Mononuclear cell (primary cell): ENCODE data around the gene APLP2. TPM values are rescaled to one million over a fixed set of nuclear protein-coding genes. Genes with fewer than 3 reads are reported as not detected.

ENCODE experiments used
- H3K27me3 ChIP-seq: 2 replicates; pipeline ENCODE4 v1.6.0; 2011; ENCODE audit warnings: low read length, control low read depth; ENCODE audit not compliant: insufficient read depth
- H3K4me1 ChIP-seq: 2 replicates; pipeline ENCODE4 v1.5.1; 2011; ENCODE audit warnings: mild to moderate bottlenecking, low read length, control low read depth; ENCODE audit not compliant: insufficient read depth
- H3K4me3 ChIP-seq: 2 replicates; pipeline ENCODE4 v1.5.1; 2011; ENCODE audit warnings: mild to moderate bottlenecking, low read length, moderate library complexity
- H3K9me3 ChIP-seq: 2 replicates; pipeline ENCODE4 v1.5.1; 2011; ENCODE audit warnings: low read depth, mild to moderate bottlenecking, control low read depth, low read length
- total RNA-seq: library from RNA; depleted of rRNA; stranded (reverse); fragments of >200 nt; gene quantifications from one replicate; pipeline ENCODE4 v1.2.3, GENCODE V29; 2012

APLP2 gene
- total RNA-seq, 1 donor, result 316 TPM

GRCh38 chr11:130151196-130151595, 81.5 kb downstream of the APLP2 start:
- Histone ChIP-seq H3K9me3 (no peaks in the 10 kb centered on the region), H3K4me1 (peaks cover 46% of the 10 kb centered on the region), H3K27me3 (no peaks in the 10 kb centered on the region), H3K4me3 (no peak overlapping the region)

- Histone ChIP-seq H3K9me3 (no peaks in the 10 kb centered on the region), H3K4me3 (no peak overlapping the region), H3K4me1 (peaks cover 55% of the 10 kb centered on the region), H3K27me3 (peaks cover 19% of the 10 kb centered on the region)
Measured at GRCh38 chr11:130156108-130157022, 86.7 kb downstream of the APLP2 start.

- Histone ChIP-seq H3K4me3 (no peak overlapping the region), H3K27me3 (peaks cover 24% of the 10 kb centered on the region), H3K9me3 (no peaks in the 10 kb centered on the region), H3K4me1 (peaks cover 59% of the 10 kb centered on the region)
Measured at GRCh38 chr11:130157101-130157500, 87.4 kb downstream of the APLP2 start.

- H3K4me3 ChIP-seq, result no peak overlapping the region
- peaks cover 24% of the 10 kb centered on the region for H3K27me3 ChIP-seq
- H3K4me1 ChIP-seq, result peaks cover 66% of the 10 kb centered on the region
- no peaks in the 10 kb centered on the region for H3K9me3 ChIP-seq
Measured at GRCh38 chr11:130157840-130158239, 88.1 kb downstream of the APLP2 start.

- Histone ChIP-seq H3K27me3 (peaks cover 24% of the 10 kb centered on the region), H3K4me3 (no peak overlapping the region), H3K4me1 (peaks cover 74% of the 10 kb centered on the region), H3K9me3 (no peaks in the 10 kb centered on the region)
Measured at GRCh38 chr11:130159139-130159538, 89.4 kb downstream of the APLP2 start.

GRCh38 chr11:130159657-130160497, 90.2 kb downstream of the APLP2 start, which contains the start of gene ST14:
Gene ST14 (plus strand): TSS chr11:130159782. CDS start chr11:130159980, 198 bp downstream.
- peaks cover 24% of the 10 kb centered on the region for H3K27me3 ChIP-seq

GRCh38 chr11:130160498-130161155, 90.9 kb downstream of the APLP2 start:
- Histone ChIP-seq H3K9me3 (no peaks in the 10 kb centered on the region), H3K27me3 (peaks cover 24% of the 10 kb centered on the region), H3K4me1 (peaks cover 73% of the 10 kb centered on the region), H3K4me3 (peak overlapping the region; percentile 18)

More at GRCh38 chr11:130159657-130160497, 90.2 kb downstream of the APLP2 start, which contains the start of gene ST14:
- H3K4me3 ChIP-seq, result peak within 1 kb of the TSS; percentile 18
- peaks cover 73% of the 10 kb centered on the region for H3K4me1 ChIP-seq
- no peaks in the 10 kb centered on the region for H3K9me3 ChIP-seq

GRCh38 chr11:130161441-130162145, 91.9 kb downstream of the APLP2 start:
- Histone ChIP-seq H3K4me1 (peaks cover 72% of the 10 kb centered on the region), H3K4me3 (no peak overlapping the region), H3K9me3 (no peaks in the 10 kb centered on the region), H3K27me3 (peaks cover 24% of the 10 kb centered on the region)

GRCh38 chr11:130162733-130163132, 93.0 kb downstream of the APLP2 start:
- no peaks in the 10 kb centered on the region for H3K9me3 ChIP-seq
- H3K4me3 ChIP-seq, result no peak overlapping the region
- H3K27me3 ChIP-seq, result peaks cover 24% of the 10 kb centered on the region
- peaks cover 67% of the 10 kb centered on the region for H3K4me1 ChIP-seq

GRCh38 chr11:130163346-130164220, 93.9 kb downstream of the APLP2 start:
- Histone ChIP-seq H3K4me3 (no peak overlapping the region), H3K27me3 (peaks cover 20% of the 10 kb centered on the region), H3K9me3 (no peaks in the 10 kb centered on the region), H3K4me1 (peaks cover 67% of the 10 kb centered on the region)

- Histone ChIP-seq H3K4me3 (no peak overlapping the region), H3K27me3 (peaks cover 14% of the 10 kb centered on the region), H3K9me3 (no peaks in the 10 kb centered on the region), H3K4me1 (peaks cover 66% of the 10 kb centered on the region)
Measured at GRCh38 chr11:130164221-130164570, 94.5 kb downstream of the APLP2 start.

- H3K4me1 ChIP-seq, result peaks cover 51% of the 10 kb centered on the region
- peaks cover 8% of the 10 kb centered on the region for H3K27me3 ChIP-seq
- no peaks in the 10 kb centered on the region for H3K9me3 ChIP-seq
Measured at GRCh38 chr11:130165601-130166456, 96.1 kb downstream of the APLP2 start.

GRCh38 chr11:130166457-130166784, 96.7 kb downstream of the APLP2 start:
- peaks cover 5% of the 10 kb centered on the region for H3K27me3 ChIP-seq
- H3K4me1 ChIP-seq, result peaks cover 45% of the 10 kb centered on the region
- H3K4me3 ChIP-seq, result no peak overlapping the region

More at GRCh38 chr11:130165601-130166456, 96.1 kb downstream of the APLP2 start:
- no peak overlapping the region for H3K4me3 ChIP-seq

More at GRCh38 chr11:130166457-130166784, 96.7 kb downstream of the APLP2 start:
- H3K9me3 ChIP-seq, result no peaks in the 10 kb centered on the region
